Right atrium auricular region (tissue), 2 donors: Measurements from ENCODE around the gene HMCN1. TPM values are rescaled to one million over a fixed set of nuclear protein-coding genes. Genes with fewer than 3 reads are reported as not detected.

ENCODE experiments used
- DNase-seq: peaks from one replicate; pipeline ENCODE4 v3.0.0-alpha.2; 2019; ENCODE audit warnings: low spot score
- H3K27ac ChIP-seq, 2 donors: fragments of 200-600 bp; sonication (generic); 1 replicate in 1 of 2; 2 replicates in 1 of 2; pipeline ENCODE4 v1.5.1; 2016 to 2019
- H3K27me3 ChIP-seq, 2 donors: fragments of 200-600 bp; sonication (generic); one replicate each; pipeline versions ENCODE4 v1.5.1 to v1.6.0; 2017 to 2019
- H3K36me3 ChIP-seq: fragments of 200-600 bp; sonication (generic); one replicate; pipeline ENCODE4 v1.5.1; 2016
- H3K4me1 ChIP-seq, 2 donors: fragments of 200-600 bp; sonication (generic); one replicate each; pipeline versions ENCODE4 v1.5.1 to v1.6.0; 2017 to 2019
- H3K4me3 ChIP-seq, 2 donors: fragments of 200-600 bp; sonication (generic); 1 replicate in 1 of 2; 2 replicates in 1 of 2; pipeline ENCODE4 v1.5.1; 2017 to 2019; ENCODE audit warnings: mild to moderate bottlenecking in 1 of 2, moderate library complexity in 1 of 2
- H3K9me3 ChIP-seq, 2 donors: fragments of 200-600 bp; sonication (generic); one replicate each; pipeline ENCODE4 v1.5.1; 2019
- total RNA-seq, 2 donors: library from RNA; depleted of rRNA; stranded (reverse); fragments of >200 nt; gene quantifications; one replicate each; pipeline ENCODE4 v1.1.0, GENCODE V29; 2016
- TF ChIP-seq, protein P1 (sequence below), 2 donors: fragments of 200-600 bp; sonication (generic); IDR thresholded peaks; one replicate each; pipeline ENCODE4 v1.5.1; 2019; ENCODE audit warnings: antibody characterized with exemption in 2 of 2

HMCN1 gene
- total RNA-seq, 2 donors from 2014 or later, result 14.8 to 20.2 TPM

GRCh38 chr1:185742403-185742802, 8.2 kb downstream of the HMCN1 start:
- no peaks in the 10 kb centered on the region for H3K4me1 ChIP-seq

DNA sequence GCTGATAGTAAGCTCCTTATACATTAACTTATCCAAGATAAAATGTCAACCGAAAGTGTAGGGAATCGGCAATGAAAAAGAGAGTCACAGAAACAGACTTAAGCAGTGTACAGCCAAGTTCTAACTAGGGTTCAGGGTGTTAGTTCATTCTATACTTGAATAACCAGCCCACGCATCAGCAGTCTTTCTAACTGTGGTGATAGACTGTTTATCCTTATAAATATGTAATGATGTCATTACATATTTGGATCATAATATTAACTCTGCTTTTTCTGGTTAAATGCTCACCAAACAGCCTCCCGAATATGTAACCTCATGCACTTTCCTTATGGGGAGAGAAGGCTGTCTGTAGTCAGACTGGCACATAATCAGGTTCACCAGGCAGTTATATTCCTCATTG, 11.0 kb downstream of the HMCN1 start:
- Histone ChIP-seq H3K27ac (no peak overlapping the region), H3K36me3 (no peaks in the 10 kb centered on the region), H3K4me3 (no peak overlapping the region), H3K27me3 (no peaks in the 10 kb centered on the region), H3K4me1 (no peaks in the 10 kb centered on the region), H3K9me3 (no peaks in the 10 kb centered on the region)
- TF ChIP-seq, protein P1, sequence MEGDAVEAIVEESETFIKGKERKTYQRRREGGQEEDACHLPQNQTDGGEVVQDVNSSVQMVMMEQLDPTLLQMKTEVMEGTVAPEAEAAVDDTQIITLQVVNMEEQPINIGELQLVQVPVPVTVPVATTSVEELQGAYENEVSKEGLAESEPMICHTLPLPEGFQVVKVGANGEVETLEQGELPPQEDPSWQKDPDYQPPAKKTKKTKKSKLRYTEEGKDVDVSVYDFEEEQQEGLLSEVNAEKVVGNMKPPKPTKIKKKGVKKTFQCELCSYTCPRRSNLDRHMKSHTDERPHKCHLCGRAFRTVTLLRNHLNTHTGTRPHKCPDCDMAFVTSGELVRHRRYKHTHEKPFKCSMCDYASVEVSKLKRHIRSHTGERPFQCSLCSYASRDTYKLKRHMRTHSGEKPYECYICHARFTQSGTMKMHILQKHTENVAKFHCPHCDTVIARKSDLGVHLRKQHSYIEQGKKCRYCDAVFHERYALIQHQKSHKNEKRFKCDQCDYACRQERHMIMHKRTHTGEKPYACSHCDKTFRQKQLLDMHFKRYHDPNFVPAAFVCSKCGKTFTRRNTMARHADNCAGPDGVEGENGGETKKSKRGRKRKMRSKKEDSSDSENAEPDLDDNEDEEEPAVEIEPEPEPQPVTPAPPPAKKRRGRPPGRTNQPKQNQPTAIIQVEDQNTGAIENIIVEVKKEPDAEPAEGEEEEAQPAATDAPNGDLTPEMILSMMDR (IDR thresholded peaks at IDR 0.05), result no peak
- DNase-seq, result no peak

More at GRCh38 chr1:185742403-185742802, 8.2 kb downstream of the HMCN1 start:
- TF ChIP-seq, protein P1 (IDR thresholded peaks at IDR 0.05), result no peak
- H3K9me3 ChIP-seq, result no peaks in the 10 kb centered on the region
- no peaks in the 10 kb centered on the region for H3K36me3 ChIP-seq
- H3K27me3 ChIP-seq, result no peaks in the 10 kb centered on the region
- H3K27ac ChIP-seq, result no peak overlapping the region
- DNase-seq, result no peak
- no peak overlapping the region for H3K4me3 ChIP-seq

DNA sequence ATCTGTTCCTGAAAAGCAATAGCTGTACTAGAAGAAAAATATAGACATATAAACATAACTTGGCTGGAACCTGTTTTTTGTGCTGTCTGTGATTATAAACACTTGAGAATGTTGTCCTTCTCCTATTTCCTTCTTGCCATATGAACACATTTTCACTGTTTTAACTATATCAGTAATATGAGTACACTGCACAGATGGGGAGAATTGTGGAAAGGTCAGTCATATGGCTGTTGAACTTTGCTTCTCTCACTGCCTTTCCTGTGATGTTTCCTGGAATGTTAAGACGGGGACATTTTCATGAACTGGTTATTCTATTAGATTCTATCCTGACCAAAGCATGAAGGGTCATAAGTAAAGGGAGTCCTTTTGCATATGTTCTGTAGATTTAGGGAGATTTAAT, 24.9 kb downstream of the HMCN1 start:
- Histone ChIP-seq H3K9me3 (no peaks in the 10 kb centered on the region), H3K36me3 (no peaks in the 10 kb centered on the region), H3K4me1 (no peaks in the 10 kb centered on the region), H3K27me3 (no peaks in the 10 kb centered on the region), H3K27ac (no peak overlapping the region), H3K4me3 (no peak overlapping the region)
- TF ChIP-seq, protein P1 (IDR thresholded peaks at IDR 0.05), result no peak
- no peak for DNase-seq

- no peaks in the 10 kb centered on the region for H3K36me3 ChIP-seq
- no peaks in the 10 kb centered on the region for H3K4me1 ChIP-seq
- no peak overlapping the region for H3K4me3 ChIP-seq
- DNase-seq, result no peak
- H3K27ac ChIP-seq, result no peak overlapping the region
- no peaks in the 10 kb centered on the region for H3K9me3 ChIP-seq
- H3K27me3 ChIP-seq, result no peaks in the 10 kb centered on the region
- TF ChIP-seq, protein P1 (IDR thresholded peaks at IDR 0.05), result no peak
Observed at GRCh38 chr1:185761841-185762240, 27.6 kb downstream of the HMCN1 start.

DNA sequence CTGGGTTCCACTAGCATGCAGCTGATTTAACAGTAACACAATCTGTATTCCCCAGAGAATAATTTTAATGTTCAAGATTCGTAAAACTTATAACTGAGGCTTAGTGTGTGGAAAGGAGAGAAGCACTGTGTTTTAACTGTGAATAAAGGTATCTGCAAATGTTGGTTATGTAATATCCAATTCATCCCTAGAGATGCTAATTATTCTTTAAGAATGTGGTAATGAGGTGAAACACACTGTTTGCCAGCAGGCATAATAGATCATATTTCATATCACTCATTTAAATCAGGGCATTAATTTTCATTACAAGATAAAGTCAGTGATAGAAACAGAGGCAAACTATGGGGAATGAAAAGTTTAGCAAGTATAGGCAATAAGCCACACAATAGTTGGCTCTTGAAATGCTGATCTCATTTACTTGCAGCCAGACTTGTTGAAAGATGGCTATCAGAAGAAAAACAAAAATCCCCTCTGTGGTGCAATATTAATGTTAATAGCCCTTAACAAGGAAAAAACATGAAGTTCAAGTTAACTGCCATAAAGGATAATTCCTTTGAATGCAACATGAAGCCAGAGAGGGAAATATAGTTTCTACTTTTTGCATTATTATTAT, 33.4 kb downstream of the HMCN1 start:
- TF ChIP-seq, protein P1 (IDR thresholded peaks at IDR 0.05), result no peak
- Histone ChIP-seq H3K9me3 (no peaks in the 10 kb centered on the region), H3K36me3 (no peaks in the 10 kb centered on the region), H3K27me3 (no peaks in the 10 kb centered on the region), H3K4me3 (no peak overlapping the region), H3K4me1 (no peaks in the 10 kb centered on the region), H3K27ac (no peak overlapping the region)
- DNase-seq, result no peak

GRCh38 chr1:185768371-185768770, 34.2 kb downstream of the HMCN1 start:
- no peaks in the 10 kb centered on the region for H3K36me3 ChIP-seq
- no peaks in the 10 kb centered on the region for H3K9me3 ChIP-seq
- no peaks in the 10 kb centered on the region for H3K27me3 ChIP-seq
- TF ChIP-seq, protein P1 (IDR thresholded peaks at IDR 0.05), result no peak
- H3K4me3 ChIP-seq, result no peak overlapping the region
- H3K27ac ChIP-seq, result no peak overlapping the region
- DNase-seq, result no peak
- H3K4me1 ChIP-seq, result no peaks in the 10 kb centered on the region
